K562 (cell line): ENCODE results near the gene ERMN. TPM values are rescaled to one million over a fixed set of nuclear protein-coding genes. Genes with fewer than 3 reads are reported as not detected.

Source experiments
- ATAC-seq: fragments of 200-7000 bp; cut with Tn5 transposase; 3 replicates; pipeline ENCODE4 v1.9.1; 2020; ENCODE audit warnings: moderate library complexity
- BruUV-seq: library from RNA; stranded (reverse); fragments of 400-500 nt; replicated peaks from 2 replicates; lab custom pipeline; 2021; lab: Mats Ljungman, UMichigan
- CTCF ChIA-PET: fragments of 300-600 bp; formaldehyde crosslinking; extraction: SDS; loops from one replicate; lab custom pipeline; 2021; ENCODE audit warnings: low intra/inter-chr PET ratio; lab: Yijun Ruan, JAX
- POLR2A ChIA-PET: fragments of 300-600, 350-650 bp; sonication (Branson Sonifier 250); formaldehyde crosslinking; extraction: SDS; loops from one replicate; lab custom pipeline; 2021; ENCODE audit warnings: antibody characterized with exemption, inconsistent platforms; lab: Yijun Ruan, JAX
- DNase-seq, 4 experiments: peaks; one replicate each; pipeline versions ENCODE4 v3.0.0 to v3.0.0-alpha.2; 2011 to 2018; ENCODE audit warnings: low spot score in 3 of 4, mixed read lengths in 3 of 4; ENCODE audit errors: extremely low read depth in 1 of 4
- FAIRE-seq: peaks from 2 replicates; lab custom pipeline; 2011; peaks lifted over from hg19 to GRCh38; lab: Jason Lieb, UNC
- H2AFZ ChIP-seq: 2 replicates; pipeline ENCODE4 v1.6.0; 2011; ENCODE audit warnings: low read depth, low read length, control low read depth, inconsistent platforms
- H3K27ac ChIP-seq: fragments of 200-600 bp; 3 replicates; pipeline ENCODE4 v1.8.0; 2011; ENCODE audit warnings: low read depth, mild to moderate bottlenecking, control low read depth, inconsistent platforms, low read length, moderate library complexity, mixed read lengths; ENCODE audit errors: extremely low read depth
- H3K27me3 ChIP-seq, 2 experiments: fragments of 300-600 bp in 1 of 2; 2 replicates in 1 of 2; 3 replicates in 1 of 2; pipeline versions ENCODE4 v1.6.0 to v1.8.0; 2011; ENCODE audit warnings: inconsistent platforms in 2 of 2, low read length in 2 of 2, mild to moderate bottlenecking in 1 of 2, mixed read lengths in 1 of 2, moderate library complexity in 1 of 2; ENCODE audit not compliant: control insufficient read depth in 2 of 2, insufficient read depth in 2 of 2
- H3K36me3 ChIP-seq: fragments of 300-600 bp; 3 replicates; pipeline ENCODE4 v1.8.0; 2011; ENCODE audit warnings: mild to moderate bottlenecking, low read length, inconsistent platforms; ENCODE audit not compliant: control insufficient read depth, insufficient read depth
- H3K4me1 ChIP-seq, 2 experiments: fragments of 200-600 bp in 1 of 2; replicated peaks in 1 of 2; 2 replicates in 1 of 2; 3 replicates in 1 of 2; pipeline versions ENCODE4 v1.5.1 to v1.8.0; 2011; ENCODE audit warnings: inconsistent platforms in 2 of 2, low read length in 2 of 2, mild to moderate bottlenecking in 1 of 2, mixed read lengths in 1 of 2, moderate library complexity in 1 of 2; ENCODE audit not compliant: control insufficient read depth in 2 of 2, insufficient read depth in 2 of 2
- H3K4me2 ChIP-seq: 2 replicates; pipeline ENCODE4 v1.6.1; 2011; ENCODE audit warnings: low read length, control low read depth, inconsistent platforms, mixed read lengths; ENCODE audit not compliant: insufficient read depth
- H3K4me3 ChIP-seq: fragments of 200-600 bp; sonication (generic), shearing (Covaris generic); 2 replicates; pipeline ENCODE4 v1.5.1; 2016; ENCODE audit warnings: control low read depth, inconsistent platforms
- H3K79me2 ChIP-seq: fragments of 200-600 bp; 3 replicates; pipeline ENCODE4 v1.8.0; 2011; ENCODE audit warnings: low read length, inconsistent platforms; ENCODE audit not compliant: control insufficient read depth, insufficient read depth
- H3K9ac ChIP-seq, 2 experiments: 2 replicates each; pipeline versions ENCODE4 v1.6.0 to v1.6.1; 2011; ENCODE audit warnings: low read depth in 2 of 2, low read length in 2 of 2, control low read depth in 1 of 2, inconsistent platforms in 1 of 2, mild to moderate bottlenecking in 1 of 2, mixed read lengths in 1 of 2; ENCODE audit not compliant: insufficient read depth in 1 of 2
- H3K9me1 ChIP-seq: one replicate; pipeline ENCODE4 v1.6.0; 2011; ENCODE audit warnings: inconsistent platforms, mild to moderate bottlenecking, low read length, moderate library complexity; ENCODE audit not compliant: control insufficient read depth, insufficient read depth
- H3K9me3 ChIP-seq: replicated peaks from 2 replicates; pipeline ENCODE4 v1.5.1; 2011; ENCODE audit warnings: low read depth, low read length, inconsistent platforms; ENCODE audit not compliant: control insufficient read depth, insufficient read depth
- H4K20me1 ChIP-seq: replicated peaks from 2 replicates; pipeline ENCODE4 v1.6.1; 2011; ENCODE audit warnings: low read length, inconsistent platforms, mixed read lengths; ENCODE audit not compliant: control insufficient read depth, insufficient read depth
- BRD9 ChIP-seq: fragments of 450-650 bp; IDR thresholded peaks from 2 replicates; pipeline ENCODE4 v1.6.1; 2018; ENCODE audit warnings: low read depth; ENCODE audit not compliant: partially characterized antibody
- CHAMP1 ChIP-seq: fragments of 450-650 bp; IDR thresholded peaks from 2 replicates; pipeline ENCODE4 v1.6.1; 2016; ENCODE audit warnings: mild to moderate bottlenecking
- ETS1 ChIP-seq: conservative IDR thresholded peaks from 2 replicates; pipeline ENCODE4 v1.6.1; 2011; ENCODE audit warnings: low read depth, mild to moderate bottlenecking, low read length; ENCODE audit not compliant: control insufficient read depth
- GABPA ChIP-seq: fragments of 200-800 bp; sonication (Bioruptor generic); conservative IDR thresholded peaks from 2 replicates; pipeline ENCODE4 v1.6.1; 2016; ENCODE audit warnings: low read depth, missing genetic modification characterization, missing compliant biosample characterization
- GMEB1 ChIP-seq: fragments of 250-450 bp; sonication (Bioruptor Pico); IDR thresholded peaks from 2 replicates; pipeline ENCODE4 v1.4.0; 2020; ENCODE audit warnings: mild to moderate bottlenecking
- RAD21 ChIP-seq, 2 experiments: fragments of 250-450 bp in 1 of 2; fragments of 450-650 bp in 1 of 2; sonication (Bioruptor Pico) in 1 of 2; formaldehyde crosslinking in 1 of 2; IDR thresholded peaks in 1 of 2; conservative IDR thresholded peaks in 1 of 2; 2 replicates each; pipeline versions ENCODE4 v1.4.0 to v1.8.0; 2020 to 2022; ENCODE audit warnings: mild to moderate bottlenecking in 2 of 2, moderate library complexity in 1 of 2
- SIX5 ChIP-seq, 2 experiments: IDR thresholded peaks; 2 replicates each; pipeline ENCODE4 v1.6.1; 2011; ENCODE audit warnings: low read length in 2 of 2, borderline replicate concordance in 1 of 2, low read depth in 1 of 2, mild to moderate bottlenecking in 1 of 2, moderate library complexity in 1 of 2; ENCODE audit not compliant: insufficient read depth in 1 of 2
- SRSF1 ChIP-seq: fragments of 200-400 bp; formaldehyde crosslinking; IDR thresholded peaks from 2 replicates; pipeline ENCODE4 v1.6.1; 2017; ENCODE audit warnings: mild to moderate bottlenecking, low read depth, low read length, moderate library complexity
- TEAD1 ChIP-seq, 2 experiments: fragments of 450-650 bp in 1 of 2; sonication (generic) in 1 of 2; formaldehyde crosslinking; IDR thresholded peaks; 2 replicates each; pipeline versions ENCODE4 v1.4.0 to v1.8.0; 2020 to 2022; ENCODE audit warnings: mild to moderate bottlenecking in 2 of 2, missing genetic modification reagents in 1 of 2
- ZNF23 ChIP-seq: fragments of 250-450 bp; sonication (Bioruptor Pico); IDR thresholded peaks from 2 replicates; pipeline ENCODE4 v1.4.0; 2020; ENCODE audit warnings: mild to moderate bottlenecking
- WGBS: fragments of 100-300 bp; shearing (Covaris generic); methylation state at CpG from one replicate; pipeline ENCODE4 v1.1.6; 2016; ENCODE audit warnings: low coverage, mixed read lengths; ENCODE audit not compliant: insufficient coverage; ENCODE audit errors: missing lambda C conversion rate; 5-methylcytosine and 5-hydroxymethylcytosine counted together
- in situ Hi-C: fragments of 300-500 bp; cut with MboI; formaldehyde crosslinking; loops from 4 replicates; pipeline ENCODE4 v1.15.0; 2018; ENCODE audit warnings: inconsistent platforms, mixed read lengths
- intact Hi-C: fragments of 100-400 bp; cut with micrococcal nuclease; formaldehyde crosslinking; loops from 2 replicates; pipeline ENCODE4 v1.14.2; 2022
- polyA plus RNA-seq, 8 experiments: library from polyadenylated mRNA; depleted of rRNA in 4 of 8; stranded (reverse) in 5 of 8; unstranded in 3 of 8; fragments of >200 nt; fragmentation: Nextera tagmentation in 2 of 8; fragmentation: Illumina TruSeq in 1 of 8; extraction: Ambion mirVana in 2 of 8; extraction: Trizol in 1 of 8; gene quantifications; 2 replicates each; pipeline versions ENCODE4 v1.2.1 to v1.2.3, GENCODE V29; 2011 to 2014; ENCODE audit warnings: inconsistent platforms in 1 of 8, missing spikeins in 1 of 8
- total RNA-seq, 7 experiments: library from RNA; depleted of rRNA in 6 of 7; stranded (reverse); fragments of >200 nt in 6 of 7; fragmentation: Illumina TruSeq in 2 of 7; extraction: Trizol in 2 of 7; gene quantifications; 2 replicates each; pipeline versions ENCODE4 v1.2.1 to v1.2.3, GENCODE V29; 2011 to 2021; ENCODE audit warnings: low replicate concordance in 1 of 7

The ERMN gene
- total and polyA plus RNA-seq, 9 of the 15 experiments (the other 6 are each of a cell fraction or from before 2014, with no cell fraction given): 0.03 to 0.11 (median 0.05) TPM; not detected in 3

GRCh38 chr2:157362627-157363026, 37.0 kb upstream of the ERMN start:
- intact Hi-C loops: no loop called here
- no peak for FAIRE-seq

More at GRCh38 chr2:157362627-157363026, 37.0 kb upstream of the ERMN start:
- TF ChIP-seq RAD21 (CRISPR knock-in tag; conservative IDR thresholded peaks at IDR 0.05 in 1 of 2, IDR thresholded peaks at IDR 0.05 in 1 of 2) (no peak), ETS1 (no peak), TEAD1 (CRISPR knock-in tag; IDR thresholded peaks at IDR 0.05) (no peak), SRSF1 (no peak), GABPA (no peak), ZNF23 (CRISPR knock-in tag) (no peak), BRD9 (no peak), SIX5 (IDR thresholded peaks at IDR 0.05; ENCODE audit: borderline replicate concordance in 1 of 2, insufficient read depth in 1 of 2, low read depth in 1 of 2, low read length in 2 of 2) (no peak), GMEB1 (CRISPR knock-in tag) (no peak), CHAMP1 (no peak)
- no peaks in the 10 kb centered on the region for H4K20me1 ChIP-seq
- no peaks in the 10 kb centered on the region for H3K4me1 ChIP-seq
- no peak overlapping the region for H3K4me3 ChIP-seq
- ChIA-PET CTCF (interaction anchor here (0.7 kb wide), 1 partner anchor 27 kb away, joined by 3 read pairs; no protein-coding TSS in a partner anchor), POLR2A (no interaction called here)
- in situ Hi-C loops: no loop called here
- no peak for ATAC-seq
- no peak overlapping the region for H3K9ac ChIP-seq
- H3K9me1 ChIP-seq: no peaks in the 10 kb centered on the region
- no TSS peak for BruUV-seq
- H3K9me3 ChIP-seq: no peaks in the 10 kb centered on the region
- no peak for DNase-seq
- H2AFZ ChIP-seq: no peak overlapping the region
- H3K4me2 ChIP-seq: no peak overlapping the region
- WGBS: 0% methylated on average over 2 of the region's 2 CpGs
- H3K27ac ChIP-seq: no peak overlapping the region
- no peaks in the 10 kb centered on the region for H3K27me3 ChIP-seq
- H3K79me2 ChIP-seq: no peaks in the 10 kb centered on the region
- no peaks in the 10 kb centered on the region for H3K36me3 ChIP-seq
